Parathyroid adenoma (tissue), 2 donors: ENCODE results near the gene NUP205.

Experiments used
- H2AFZ ChIP-seq: fragments of 300-600 bp; sonication (generic); one replicate; pipeline ENCODE4 v1.7.0; 2017; ENCODE audit warnings: antibody characterized with exemption, mild to moderate bottlenecking
- H3K27ac ChIP-seq: fragments of 300-600 bp; sonication (generic); one replicate; pipeline ENCODE4 v1.7.0; 2017
- H3K27me3 ChIP-seq: fragments of 300-600 bp; sonication (generic); one replicate; pipeline ENCODE4 v1.7.0; 2017; ENCODE audit warnings: low read length; ENCODE audit not compliant: control insufficient read depth, insufficient read depth
- H3K36me3 ChIP-seq: fragments of 300-600 bp; sonication (generic); one replicate; pipeline ENCODE4 v1.7.0; 2017; ENCODE audit warnings: low read length; ENCODE audit not compliant: control insufficient read depth, insufficient read depth
- H3K4me1 ChIP-seq: fragments of 300-600 bp; sonication (generic); one replicate; pipeline ENCODE4 v1.7.0; 2017; ENCODE audit warnings: control low read depth
- H3K4me2 ChIP-seq: fragments of 300-600 bp; sonication (generic); one replicate; pipeline ENCODE4 v1.7.0; 2017; ENCODE audit warnings: low read length
- H3K4me3 ChIP-seq: fragments of 300-600 bp; sonication (generic); one replicate; pipeline ENCODE4 v1.7.0; 2017; ENCODE audit warnings: low read depth, low read length
- H3K79me2 ChIP-seq: fragments of 300-600 bp; sonication (generic); one replicate; pipeline ENCODE4 v1.7.0; 2017; ENCODE audit warnings: control low read depth
- H3K9ac ChIP-seq: fragments of 300-600 bp; sonication (generic); one replicate; pipeline ENCODE4 v1.7.0; 2017; ENCODE audit warnings: mild to moderate bottlenecking
- H3K9me3 ChIP-seq: fragments of 300-600 bp; sonication (generic); one replicate; pipeline ENCODE4 v1.7.0; 2017; ENCODE audit warnings: low read length; ENCODE audit not compliant: control insufficient read depth
- CTCF ChIP-seq: fragments of 300-600 bp; sonication (generic); IDR thresholded peaks from one replicate; pipeline ENCODE4 v1.7.0; 2017; ENCODE audit warnings: antibody characterized with exemption, mild to moderate bottlenecking
- donor health status: primary hyperparathyroidism.

The NUP205 gene

GRCh38 chr7:135661311-135662122 is 103.8 kb downstream of the NUP205 start:
- no peak overlapping the region for H3K9ac ChIP-seq
- peak overlapping the region; percentile 72 for H3K27ac ChIP-seq
- no peaks in the 10 kb centered on the region for H3K36me3 ChIP-seq
- H3K4me2 ChIP-seq = peak overlapping the region; percentile 86
- peak overlapping the region; percentile 94 for H2AFZ ChIP-seq
- no peaks in the 10 kb centered on the region for H3K27me3 ChIP-seq
- no peak for TF ChIP-seq CTCF
- peak overlapping the region; percentile 88 for H3K4me3 ChIP-seq
- H3K9me3 ChIP-seq = no peaks in the 10 kb centered on the region
- H3K79me2 ChIP-seq = peaks cover 34% of the 10 kb centered on the region
- peaks cover 5% of the 10 kb centered on the region for H3K4me1 ChIP-seq

- Histone ChIP-seq H2AFZ (peak overlapping the region; percentile 94), H3K36me3 (no peaks in the 10 kb centered on the region), H3K4me1 (peaks cover 5% of the 10 kb centered on the region), H3K27ac (peak overlapping the region; percentile 72), H3K27me3 (no peaks in the 10 kb centered on the region), H3K9me3 (no peaks in the 10 kb centered on the region), H3K79me2 (peaks cover 34% of the 10 kb centered on the region), H3K9ac (no peak overlapping the region), H3K4me3 (peak overlapping the region; percentile 88), H3K4me2 (peak overlapping the region; percentile 86)
- no peak for TF ChIP-seq CTCF
Measured at GRCh38 chr7:135662123-135662372, 104.3 kb downstream of the NUP205 start.

GRCh38 chr7:135662373-135663114 is 104.8 kb downstream of the NUP205 start, which contains the start of gene STMP1:
Gene STMP1 (plus strand): TSS chr7:135662514.
- H3K36me3 ChIP-seq = no peaks in the 10 kb centered on the region
- H3K4me3 ChIP-seq = peak within 1 kb of the TSS; percentile 88
- H3K27ac ChIP-seq = peak within 1 kb of the TSS; percentile 72
- H3K9ac ChIP-seq = peak within 1 kb of the TSS; percentile 97
- H3K79me2 ChIP-seq = peaks cover 34% of the 10 kb centered on the region
- H3K27me3 ChIP-seq = no peaks in the 10 kb centered on the region
- H3K4me1 ChIP-seq = peaks cover 5% of the 10 kb centered on the region
- peak; percentile 85 for TF ChIP-seq CTCF
- peak within 1 kb of the TSS; percentile 94 for H2AFZ ChIP-seq
- peak within 1 kb of the TSS; percentile 86 for H3K4me2 ChIP-seq
- H3K9me3 ChIP-seq = no peaks in the 10 kb centered on the region

- no peak overlapping the region for H3K9ac ChIP-seq
- H3K27ac ChIP-seq = no peak overlapping the region
- H3K36me3 ChIP-seq = no peaks in the 10 kb centered on the region
- no peak overlapping the region for H3K4me3 ChIP-seq
- peaks cover 45% of the 10 kb centered on the region for H3K79me2 ChIP-seq
- H3K9me3 ChIP-seq = no peaks in the 10 kb centered on the region
- H3K27me3 ChIP-seq = no peaks in the 10 kb centered on the region
- no peak overlapping the region for H3K4me2 ChIP-seq
- H3K4me1 ChIP-seq = peaks cover 5% of the 10 kb centered on the region
- H2AFZ ChIP-seq = no peak overlapping the region
- TF ChIP-seq CTCF = no peak
Measured at GRCh38 chr7:135664046-135664589, 106.4 kb downstream of the NUP205 start.
